Measurements from ENCODE around the gene ANKRD29.

DNA sequence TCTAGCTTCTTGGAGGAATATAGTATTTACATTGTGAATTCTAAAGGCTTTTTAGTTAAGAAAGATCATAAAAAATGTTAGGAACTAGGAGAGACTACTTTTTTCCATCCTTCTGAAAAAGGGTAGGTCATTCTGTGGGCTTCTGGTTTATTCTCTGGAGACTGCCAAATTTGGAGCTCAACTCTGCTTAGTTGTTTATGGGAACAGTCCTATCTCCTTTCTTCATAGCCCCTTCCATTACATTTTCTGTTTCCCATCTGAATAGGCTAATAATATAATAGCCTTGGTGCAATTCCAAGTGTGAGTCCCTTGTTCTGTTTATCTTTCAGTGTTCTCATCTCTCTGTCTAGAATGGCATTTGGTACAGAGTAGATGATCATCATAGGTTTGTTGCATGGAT is 42.1 kb upstream of the ANKRD29 start:
- TF ChIP-seq CTCF (IDR thresholded peaks at IDR 0.05) (no peak), POLR2A (IDR thresholded peaks at IDR 0.05) (no peak), POLR2AphosphoS5 (IDR thresholded peaks at IDR 0.05) (no peak), EP300 (IDR thresholded peaks at IDR 0.05; ENCODE audit: low read depth) (no peak)
